IMR-90 (cell line): Measurements from ENCODE around the gene KCNQ1. TPM values are rescaled to one million over a fixed set of nuclear protein-coding genes. Genes with fewer than 3 reads are reported as not detected.

Experiments
- ATAC-seq: fragments of 200-7000 bp; cut with Tn5 transposase; 2 replicates; pipeline ENCODE4 v1.9.1; 2020; ENCODE audit warnings: low read depth, mild to moderate bottlenecking, moderate library complexity
- BruUV-seq: library from RNA; stranded (reverse); fragments of 400-500 nt; replicated peaks from 2 replicates; lab custom pipeline; 2021; lab: Mats Ljungman, UMichigan
- CTCF ChIA-PET: fragments of 300-600 bp; formaldehyde crosslinking; extraction: SDS; loops from one replicate; lab custom pipeline; 2021; ENCODE audit warnings: antibody characterized with exemption; lab: Yijun Ruan, JAX
- POLR2A ChIA-PET: fragments of 300-600 bp; sonication (Branson Sonifier 250); formaldehyde crosslinking; loops from one replicate; lab custom pipeline; 2022; ENCODE audit warnings: antibody characterized with exemption; ENCODE audit not compliant: unreplicated experiment; lab: Charles Lee
- DNase-seq: peaks from one replicate; pipeline ENCODE4 v3.0.0; 2013
- H2AFZ ChIP-seq: replicated peaks from 2 replicates; pipeline ENCODE3; 2013; ENCODE audit warnings: low read length, mild to moderate bottlenecking; ENCODE audit not compliant: poor library complexity
- H2AK5ac ChIP-seq: 2 replicates; pipeline ENCODE4 v1.6.1; 2013; ENCODE audit warnings: low read depth, low read length, inconsistent platforms
- H2AK9ac ChIP-seq: replicated peaks from 2 replicates; pipeline ENCODE3; 2013; ENCODE audit warnings: mild to moderate bottlenecking, low read depth, low read length, moderate library complexity; ENCODE audit not compliant: poor library complexity
- H2BK120ac ChIP-seq: 2 replicates; pipeline ENCODE4 v1.6.1; 2013; ENCODE audit warnings: low read depth, low read length, inconsistent platforms
- H2BK15ac ChIP-seq: 3 replicates; pipeline ENCODE4 v1.6.1; 2013; ENCODE audit warnings: low read depth, low read length, inconsistent platforms
- H2BK20ac ChIP-seq: 2 replicates; pipeline ENCODE4 v1.6.1; 2013; ENCODE audit warnings: low read depth, mild to moderate bottlenecking, inconsistent platforms, low read length, moderate library complexity
- H2BK5ac ChIP-seq: 2 replicates; pipeline ENCODE4 v1.6.1; 2013; ENCODE audit warnings: mild to moderate bottlenecking, low read depth, low read length, inconsistent platforms; ENCODE audit not compliant: poor library complexity, severe bottlenecking
- H3K14ac ChIP-seq: replicated peaks from 2 replicates; pipeline ENCODE4 v1.6.1; 2013; ENCODE audit warnings: low read depth, low read length, inconsistent platforms
- H3K18ac ChIP-seq: 2 replicates; pipeline ENCODE4 v1.6.1; 2013; ENCODE audit warnings: low read depth, low read length, control low read depth
- H3K23ac ChIP-seq: 2 replicates; pipeline ENCODE4 v1.6.1; 2013; ENCODE audit warnings: low read depth, low read length, inconsistent platforms
- H3K27ac ChIP-seq: 2 replicates; pipeline ENCODE4 v1.5.1; 2013; ENCODE audit warnings: mild to moderate bottlenecking, control low read depth, low read length; ENCODE audit not compliant: insufficient read depth
- H3K27me3 ChIP-seq: 2 replicates; pipeline ENCODE4 v1.6.1; 2013; ENCODE audit warnings: low read length; ENCODE audit not compliant: control insufficient read depth, insufficient read depth
- H3K36me3 ChIP-seq: 2 replicates; pipeline ENCODE4 v1.6.1; 2013; ENCODE audit warnings: low read length, mixed read lengths; ENCODE audit not compliant: control insufficient read depth, insufficient read depth
- H3K4ac ChIP-seq: 2 replicates; pipeline ENCODE4 v1.6.1; 2013; ENCODE audit warnings: low read depth, low read length, inconsistent platforms
- H3K4me1 ChIP-seq: 2 replicates; pipeline ENCODE4 v1.6.1; 2013; ENCODE audit warnings: low read length, mixed read lengths; ENCODE audit not compliant: control insufficient read depth, insufficient read depth
- H3K4me2 ChIP-seq: 2 replicates; pipeline ENCODE4 v1.6.1; 2013; ENCODE audit warnings: low read depth, mild to moderate bottlenecking, control low read depth, low read length, moderate library complexity
- H3K4me3 ChIP-seq: 2 replicates; pipeline ENCODE4 v1.5.1; 2013; ENCODE audit warnings: low read depth, mild to moderate bottlenecking, control low read depth, low read length, moderate library complexity; ENCODE audit not compliant: insufficient read depth
- H3K56ac ChIP-seq: 2 replicates; pipeline ENCODE4 v1.6.1; 2013; ENCODE audit warnings: low read length, inconsistent platforms; ENCODE audit not compliant: insufficient read depth; ENCODE audit errors: extremely low read depth
- H3K79me1 ChIP-seq, 2 experiments: 2 replicates each; pipeline ENCODE4 v1.6.1; 2013; ENCODE audit warnings: low read length in 2 of 2, inconsistent platforms in 1 of 2, low read depth in 1 of 2
- H3K9ac ChIP-seq: 2 replicates; pipeline ENCODE4 v1.6.1; 2013; ENCODE audit warnings: low read depth, low read length, control low read depth
- H3K9me1 ChIP-seq: 2 replicates; pipeline ENCODE4 v1.6.1; 2013; ENCODE audit warnings: low read length, inconsistent platforms; ENCODE audit not compliant: insufficient read depth
- H3K9me3 ChIP-seq: 2 replicates; pipeline ENCODE4 v1.6.1; 2013; ENCODE audit warnings: low read length; ENCODE audit not compliant: control insufficient read depth, insufficient read depth
- H4K20me1 ChIP-seq: 2 replicates; pipeline ENCODE4 v1.6.1; 2013; ENCODE audit warnings: low read length, inconsistent platforms; ENCODE audit not compliant: insufficient read depth
- H4K5ac ChIP-seq: 2 replicates; pipeline ENCODE4 v1.6.1; 2013; ENCODE audit warnings: mild to moderate bottlenecking, low read depth, low read length, control low read depth
- H4K8ac ChIP-seq, 2 experiments: 2 replicates each; pipeline ENCODE4 v1.6.1; 2013; ENCODE audit warnings: low read depth in 2 of 2, low read length in 2 of 2, control low read depth in 1 of 2, inconsistent platforms in 1 of 2
- H4K91ac ChIP-seq: 2 replicates; pipeline ENCODE4 v1.6.1; 2013; ENCODE audit warnings: low read depth, low read length, inconsistent platforms; ENCODE audit not compliant: insufficient read depth
- BHLHE40 ChIP-seq: fragments of 150-350 bp; IDR thresholded peaks from 2 replicates; pipeline ENCODE4 v1.6.1; 2016; ENCODE audit warnings: mild to moderate bottlenecking, low read depth, low read length
- CEBPB ChIP-seq: IDR thresholded peaks from 2 replicates; pipeline ENCODE4 v1.6.1; 2012; ENCODE audit warnings: low read depth, low read length, improper control_type of control experiment
- CHD1 ChIP-seq: IDR thresholded peaks from 2 replicates; pipeline ENCODE4 v1.6.1; 2012; ENCODE audit warnings: low read depth, low read length, improper control_type of control experiment
- FOS ChIP-seq: fragments of 150-350 bp; IDR thresholded peaks from 2 replicates; pipeline ENCODE4 v1.6.1; 2016; ENCODE audit warnings: low read depth, low read length
- MAFK ChIP-seq: IDR thresholded peaks from 2 replicates; pipeline ENCODE4 v1.6.1; 2012; ENCODE audit warnings: low read depth, low read length, improper control_type of control experiment
- MAZ ChIP-seq: IDR thresholded peaks from 2 replicates; pipeline ENCODE4 v1.6.1; 2012; ENCODE audit warnings: low read depth, mild to moderate bottlenecking, low read length, improper control_type of control experiment, moderate library complexity, borderline replicate concordance
- MXI1 ChIP-seq: IDR thresholded peaks from 2 replicates; pipeline ENCODE4 v1.6.1; 2012; ENCODE audit warnings: low read depth, mild to moderate bottlenecking, low read length, moderate library complexity, borderline replicate concordance
- NFE2L2 ChIP-seq: fragments of 150-350 bp; IDR thresholded peaks from 2 replicates; pipeline ENCODE4 v1.6.1; 2016; ENCODE audit warnings: low read depth, mild to moderate bottlenecking, low read length
- POLR2A ChIP-seq: IDR thresholded peaks from 2 replicates; pipeline ENCODE4 v1.6.1; 2012; ENCODE audit warnings: mild to moderate bottlenecking, low read depth, low read length
- RAD21 ChIP-seq: IDR thresholded peaks from 2 replicates; pipeline ENCODE4 v1.6.1; 2012; ENCODE audit warnings: low read length, improper control_type of control experiment
- RCOR1 ChIP-seq: IDR thresholded peaks from 2 replicates; pipeline ENCODE4 v1.6.1; 2012; ENCODE audit warnings: mild to moderate bottlenecking, low read length, improper control_type of control experiment; ENCODE audit not compliant: insufficient replicate concordance
- RFX5 ChIP-seq: IDR thresholded peaks from 2 replicates; pipeline ENCODE4 v1.8.0; 2012; ENCODE audit warnings: low read depth, mild to moderate bottlenecking, low read length, moderate library complexity
- SMC3 ChIP-seq: fragments of 150-350 bp; IDR thresholded peaks from 2 replicates; pipeline ENCODE4 v1.6.1; 2016; ENCODE audit warnings: low read depth, mild to moderate bottlenecking, antibody characterized with exemption, low read length, moderate library complexity
- WGBS, 2 experiments: methylation state at CpG; one replicate each; pipeline versions ENCODE4 v1.1.5 to v1.1.7; 2013; ENCODE audit warnings: missing lambda C conversion rate in 2 of 2; ENCODE audit not compliant: insufficient read length in 1 of 2; ENCODE audit errors: extremely low coverage in 2 of 2; 5-methylcytosine and 5-hydroxymethylcytosine counted together
- dilution Hi-C: fragments of 300-500 bp; cut with HindIII; formaldehyde crosslinking; loops from one replicate; pipeline ENCODE4 v1.14.3; 2018; ENCODE audit warnings: low sequenced_read_pairs; ENCODE audit not compliant: unreplicated experiment
- in situ Hi-C: fragments of 300-500 bp; cut with MboI; formaldehyde crosslinking; loops from 3 replicates; pipeline ENCODE4 v1.14.3; 2019; ENCODE audit warnings: low sequenced_read_pairs, inconsistent platforms, mixed read lengths
- intact Hi-C: fragments of 100-400 bp; cut with micrococcal nuclease; formaldehyde crosslinking; loops from 2 replicates; pipeline ENCODE4 v1.10.0; 2022
- polyA plus RNA-seq, 3 experiments: library from polyadenylated mRNA; depleted of rRNA; stranded (reverse); fragments of >200 nt; gene quantifications; 2 replicates each; pipeline ENCODE4 v1.2.3, GENCODE V29; 2012; ENCODE audit warnings: low replicate concordance in 1 of 3
- total RNA-seq: library from RNA; depleted of rRNA; stranded (reverse); fragments of >200 nt; gene quantifications from 2 replicates; pipeline ENCODE4 v1.2.3, GENCODE V29; 2012
- TF ChIP-seq, protein P1 (sequence below): fragments of 150-350 bp; IDR thresholded peaks from 2 replicates; pipeline ENCODE4 v1.6.1; 2017; ENCODE audit warnings: mild to moderate bottlenecking, antibody characterized with exemption, low read length, low read depth
- TF ChIP-seq, protein P2 (sequence below): conservative IDR thresholded peaks from 2 replicates; pipeline ENCODE4 v1.5.1; 2012; ENCODE audit warnings: mild to moderate bottlenecking, low read depth, low read length, improper control_type of control experiment
- TF ChIP-seq, protein P3 (sequence below): fragments of 150-350 bp; IDR thresholded peaks from 2 replicates; pipeline ENCODE4 v1.6.1; 2016; ENCODE audit warnings: low read depth, mild to moderate bottlenecking, low read length, moderate library complexity, borderline replicate concordance

Gene KCNQ1
- total and polyA plus RNA-seq, 2 of the 4 experiments (the other 2 are of a cell fraction), result 0.07 TPM; not detected in 1

DNA sequence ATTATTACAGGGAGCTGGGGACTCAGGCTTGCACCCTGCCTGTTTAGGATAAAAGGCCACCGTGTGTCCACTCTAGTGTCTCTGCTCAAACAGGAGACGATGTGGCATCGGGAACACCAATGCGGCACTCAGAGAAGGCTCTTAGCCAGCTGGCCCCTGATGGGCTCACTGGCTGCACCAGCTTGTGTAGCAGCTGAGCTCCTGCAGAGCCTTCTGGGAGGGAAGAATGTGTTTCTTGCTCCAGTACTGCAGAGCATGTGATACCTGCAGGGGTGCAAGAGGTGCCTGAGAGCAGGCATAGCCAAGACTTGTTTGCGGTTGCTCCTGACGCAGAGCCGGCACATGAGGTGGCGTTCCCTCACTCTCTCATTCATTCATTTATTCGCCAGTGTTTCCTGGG, 299.4 kb downstream of the KCNQ1 start:
- Histone ChIP-seq H4K8ac (no peak overlapping the region), H3K27me3 (peaks cover 11% of the 10 kb centered on the region), H2AK9ac (peak overlapping the region; percentile 5), H2AFZ (no peak overlapping the region), H3K79me1 (no peaks in the 10 kb centered on the region), H3K9me3 (no peaks in the 10 kb centered on the region), H3K9ac (no peak overlapping the region), H4K5ac (no peak overlapping the region), H3K4me2 (no peak overlapping the region), H3K4me1 (peaks cover 18% of the 10 kb centered on the region), H3K36me3 (no peaks in the 10 kb centered on the region), H4K91ac (no peak overlapping the region), H2AK5ac (no peak overlapping the region), H4K20me1 (no peaks in the 10 kb centered on the region), H3K18ac (no peak overlapping the region), H2BK20ac (no peak overlapping the region), H2BK15ac (no peak overlapping the region), H2BK5ac (no peak overlapping the region), H3K4ac (no peak overlapping the region), H3K9me1 (no peaks in the 10 kb centered on the region), H3K27ac (no peak overlapping the region), H3K4me3 (no peak overlapping the region), H2BK120ac (no peak overlapping the region), H3K14ac (no peak overlapping the region), H3K23ac (no peak overlapping the region), H3K56ac (no peak overlapping the region)
- no peak for DNase-seq
- POLR2A ChIA-PET, result no interaction called here
- ATAC-seq, result no peak
- dilution Hi-C loops (no loop called here), intact Hi-C loops (loop anchor here (5.0 kb wide), 1 partner anchor 83 kb away; no protein-coding TSS in a partner anchor), in situ Hi-C loops (no loop called here)
- CTCF ChIA-PET, result no interaction called here
- no TSS peak for BruUV-seq
- TF ChIP-seq POLR2A, result no peak
- no peak for TF ChIP-seq NFE2L2
- TF ChIP-seq RAD21, result no peak
- TF ChIP-seq SMC3, result no peak
- TF ChIP-seq, protein P1, sequence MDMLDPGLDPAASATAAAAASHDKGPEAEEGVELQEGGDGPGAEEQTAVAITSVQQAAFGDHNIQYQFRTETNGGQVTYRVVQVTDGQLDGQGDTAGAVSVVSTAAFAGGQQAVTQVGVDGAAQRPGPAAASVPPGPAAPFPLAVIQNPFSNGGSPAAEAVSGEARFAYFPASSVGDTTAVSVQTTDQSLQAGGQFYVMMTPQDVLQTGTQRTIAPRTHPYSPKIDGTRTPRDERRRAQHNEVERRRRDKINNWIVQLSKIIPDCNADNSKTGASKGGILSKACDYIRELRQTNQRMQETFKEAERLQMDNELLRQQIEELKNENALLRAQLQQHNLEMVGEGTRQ, result no peak
- no peak for TF ChIP-seq BHLHE40
- no peak for TF ChIP-seq MAFK
- TF ChIP-seq RFX5, result no peak
- TF ChIP-seq CEBPB, result no peak
- TF ChIP-seq, protein P2, sequence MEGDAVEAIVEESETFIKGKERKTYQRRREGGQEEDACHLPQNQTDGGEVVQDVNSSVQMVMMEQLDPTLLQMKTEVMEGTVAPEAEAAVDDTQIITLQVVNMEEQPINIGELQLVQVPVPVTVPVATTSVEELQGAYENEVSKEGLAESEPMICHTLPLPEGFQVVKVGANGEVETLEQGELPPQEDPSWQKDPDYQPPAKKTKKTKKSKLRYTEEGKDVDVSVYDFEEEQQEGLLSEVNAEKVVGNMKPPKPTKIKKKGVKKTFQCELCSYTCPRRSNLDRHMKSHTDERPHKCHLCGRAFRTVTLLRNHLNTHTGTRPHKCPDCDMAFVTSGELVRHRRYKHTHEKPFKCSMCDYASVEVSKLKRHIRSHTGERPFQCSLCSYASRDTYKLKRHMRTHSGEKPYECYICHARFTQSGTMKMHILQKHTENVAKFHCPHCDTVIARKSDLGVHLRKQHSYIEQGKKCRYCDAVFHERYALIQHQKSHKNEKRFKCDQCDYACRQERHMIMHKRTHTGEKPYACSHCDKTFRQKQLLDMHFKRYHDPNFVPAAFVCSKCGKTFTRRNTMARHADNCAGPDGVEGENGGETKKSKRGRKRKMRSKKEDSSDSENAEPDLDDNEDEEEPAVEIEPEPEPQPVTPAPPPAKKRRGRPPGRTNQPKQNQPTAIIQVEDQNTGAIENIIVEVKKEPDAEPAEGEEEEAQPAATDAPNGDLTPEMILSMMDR, result no peak
- no peak for TF ChIP-seq MAZ
- no peak for TF ChIP-seq MXI1
- no peak for TF ChIP-seq RCOR1
- TF ChIP-seq FOS, result no peak
- no peak for TF ChIP-seq CHD1
- TF ChIP-seq, protein P3, sequence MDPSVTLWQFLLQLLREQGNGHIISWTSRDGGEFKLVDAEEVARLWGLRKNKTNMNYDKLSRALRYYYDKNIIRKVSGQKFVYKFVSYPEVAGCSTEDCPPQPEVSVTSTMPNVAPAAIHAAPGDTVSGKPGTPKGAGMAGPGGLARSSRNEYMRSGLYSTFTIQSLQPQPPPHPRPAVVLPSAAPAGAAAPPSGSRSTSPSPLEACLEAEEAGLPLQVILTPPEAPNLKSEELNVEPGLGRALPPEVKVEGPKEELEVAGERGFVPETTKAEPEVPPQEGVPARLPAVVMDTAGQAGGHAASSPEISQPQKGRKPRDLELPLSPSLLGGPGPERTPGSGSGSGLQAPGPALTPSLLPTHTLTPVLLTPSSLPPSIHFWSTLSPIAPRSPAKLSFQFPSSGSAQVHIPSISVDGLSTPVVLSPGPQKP, result no peak
- WGBS, 2 experiments, result 89% methylated on average over 4 of the region's 9 CpGs; no CpG with 5 or more reads in 1 of the 2 experiments
